Measurements from ENCODE around the gene SYNDIG1. TPM values are rescaled to one million over a fixed set of nuclear protein-coding genes. Genes with fewer than 3 reads are reported as not detected.

Gene SYNDIG1
- polyA plus RNA-seq, 2 donors = 0.01 TPM; not detected in 1

DNA sequence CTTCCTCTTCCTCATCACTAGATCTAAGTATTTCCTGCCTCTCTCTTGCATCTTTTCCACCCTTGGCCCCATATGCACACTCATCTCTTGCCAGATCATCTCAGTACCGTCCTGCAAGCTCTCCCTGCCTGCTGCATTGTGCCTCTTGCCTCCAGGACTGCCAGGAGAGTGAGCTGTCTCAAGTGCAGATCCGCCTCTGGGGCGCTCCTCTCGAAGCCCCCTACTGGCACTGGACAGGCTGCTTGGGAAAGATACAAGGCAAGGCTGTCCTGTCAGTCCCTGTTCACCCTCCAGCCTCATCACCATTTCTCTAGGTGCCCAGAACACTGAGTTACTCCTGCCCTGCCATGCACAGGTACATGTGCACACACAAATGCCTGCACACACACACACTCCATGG is 10.2 kb downstream of the SYNDIG1 start:
- no peak overlapping the region for H3K4me3 ChIP-seq (ENCODE audit: low read depth in 1 of 2, low read length in 2 of 2)
- no peaks in the 10 kb centered on the region for H3K4me1 ChIP-seq (ENCODE audit: control insufficient read depth in 2 of 2, insufficient read depth in 2 of 2, low read length in 1 of 2)
- H3K36me3 ChIP-seq (ENCODE audit: control insufficient read depth in 2 of 2, insufficient read depth in 2 of 2, low read length in 1 of 2) = no peaks in the 10 kb centered on the region
- no peaks in the 10 kb centered on the region for H3K9me3 ChIP-seq (ENCODE audit: control insufficient read depth in 2 of 2, insufficient read depth in 1 of 2, low read depth in 1 of 2, low read length in 1 of 2)
- H3K27ac ChIP-seq (ENCODE audit: low read depth in 2 of 2, low read length in 1 of 2) = no peak overlapping the region
- 68 to 75% methylated on average over 4 of the region's 4 CpGs for WGBS, 2 donors
- no peaks in the 10 kb centered on the region for H3K27me3 ChIP-seq (ENCODE audit: control insufficient read depth in 1 of 2, insufficient read depth in 2 of 2, low read length in 2 of 2)

DNA sequence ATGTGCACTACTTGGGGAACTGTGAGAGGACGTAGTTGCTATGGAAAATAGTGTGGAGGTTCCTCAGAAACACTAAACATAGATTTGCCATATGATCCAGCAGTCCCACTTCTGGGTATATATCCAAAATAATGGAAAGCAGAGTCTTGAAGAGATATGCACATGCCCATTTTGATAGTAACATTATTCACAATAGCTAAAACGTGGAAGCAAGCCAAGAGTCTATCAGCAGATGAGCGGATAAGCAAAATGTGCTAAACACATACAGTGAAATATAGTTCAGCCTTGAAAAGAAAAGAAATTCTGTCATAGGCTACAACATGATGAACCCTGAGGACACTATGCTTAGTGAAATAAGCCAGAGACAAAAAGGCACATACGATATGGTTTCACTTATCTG is 11.1 kb downstream of the SYNDIG1 start:
- no peaks in the 10 kb centered on the region for H3K9me3 ChIP-seq (ENCODE audit: control insufficient read depth in 2 of 2, insufficient read depth in 1 of 2, low read depth in 1 of 2, low read length in 1 of 2)
- no peak overlapping the region for H3K27ac ChIP-seq (ENCODE audit: low read depth in 2 of 2, low read length in 1 of 2)
- no peaks in the 10 kb centered on the region for H3K36me3 ChIP-seq (ENCODE audit: control insufficient read depth in 2 of 2, insufficient read depth in 2 of 2, low read length in 1 of 2)
- no peaks in the 10 kb centered on the region for H3K4me1 ChIP-seq (ENCODE audit: control insufficient read depth in 2 of 2, insufficient read depth in 2 of 2, low read length in 1 of 2)
- WGBS, 2 donors = 77 to 79% methylated on average over 4 of the region's 4 CpGs
- H3K4me3 ChIP-seq (ENCODE audit: low read depth in 1 of 2, low read length in 2 of 2) = no peak overlapping the region
- H3K27me3 ChIP-seq (ENCODE audit: control insufficient read depth in 1 of 2, insufficient read depth in 2 of 2, low read length in 2 of 2) = no peaks in the 10 kb centered on the region

GRCh38 chr20:24481173-24481572 is 11.7 kb downstream of the SYNDIG1 start:
- no peaks in the 10 kb centered on the region for H3K27me3 ChIP-seq (ENCODE audit: control insufficient read depth in 1 of 2, insufficient read depth in 2 of 2, low read length in 2 of 2)
- 81 to 82% methylated on average over 7 of the region's 7 CpGs for WGBS, 2 donors
- H3K36me3 ChIP-seq (ENCODE audit: control insufficient read depth in 2 of 2, insufficient read depth in 2 of 2, low read length in 1 of 2) = no peaks in the 10 kb centered on the region
- no peak overlapping the region for H3K4me3 ChIP-seq (ENCODE audit: low read depth in 1 of 2, low read length in 2 of 2)
- no peaks in the 10 kb centered on the region for H3K9me3 ChIP-seq (ENCODE audit: control insufficient read depth in 2 of 2, insufficient read depth in 1 of 2, low read depth in 1 of 2, low read length in 1 of 2)
- H3K4me1 ChIP-seq (ENCODE audit: control insufficient read depth in 2 of 2, insufficient read depth in 2 of 2, low read length in 1 of 2) = no peaks in the 10 kb centered on the region
- no peak overlapping the region for H3K27ac ChIP-seq (ENCODE audit: low read depth in 2 of 2, low read length in 1 of 2)

DNA sequence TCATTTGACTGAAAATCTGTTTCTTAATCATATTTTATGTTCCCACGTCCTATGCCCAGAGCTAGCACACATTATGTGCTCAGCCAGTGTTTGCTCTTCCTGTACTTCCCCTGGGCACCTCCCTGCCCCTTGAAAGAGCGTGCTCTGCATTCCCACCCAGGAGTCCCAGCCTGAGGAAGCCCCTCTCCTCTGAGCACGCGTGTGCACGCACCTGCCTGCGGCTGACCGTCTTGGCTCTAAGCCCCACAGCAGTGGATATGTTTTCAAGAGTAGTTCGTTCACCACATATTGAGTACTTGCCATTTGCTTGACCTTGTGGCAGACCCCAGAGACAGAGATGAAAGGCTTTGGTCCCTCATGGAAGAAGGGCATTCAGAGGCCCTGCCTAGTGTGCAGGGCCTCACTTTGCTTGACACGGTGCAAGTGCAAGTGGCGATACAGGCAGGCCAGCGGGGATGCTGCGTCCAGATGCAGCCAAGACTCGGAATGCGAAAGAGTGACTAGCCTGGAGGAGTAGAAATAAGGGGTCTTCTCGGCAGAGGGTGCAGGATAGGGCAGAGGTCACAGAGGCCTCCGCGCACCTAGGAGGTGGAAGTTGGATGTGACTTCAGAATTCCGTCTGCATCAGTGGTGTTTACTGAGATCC is 14.1 kb downstream of the SYNDIG1 start:
- Histone ChIP-seq H3K9me3 (ENCODE audit: control insufficient read depth in 2 of 2, insufficient read depth in 1 of 2, low read depth in 1 of 2, low read length in 1 of 2) (no peaks in the 10 kb centered on the region), H3K4me3 (ENCODE audit: low read depth in 1 of 2, low read length in 2 of 2) (no peak overlapping the region), H3K4me1 (ENCODE audit: control insufficient read depth in 2 of 2, insufficient read depth in 2 of 2, low read length in 1 of 2) (no peaks in the 10 kb centered on the region), H3K36me3 (ENCODE audit: control insufficient read depth in 2 of 2, insufficient read depth in 2 of 2, low read length in 1 of 2) (no peaks in the 10 kb centered on the region), H3K27me3 (ENCODE audit: control insufficient read depth in 1 of 2, insufficient read depth in 2 of 2, low read length in 2 of 2) (no peaks in the 10 kb centered on the region), H3K27ac (ENCODE audit: low read depth in 2 of 2, low read length in 1 of 2) (no peak overlapping the region)
- 83 to 85% methylated on average over 18 of the region's 18 CpGs for WGBS, 2 donors

DNA sequence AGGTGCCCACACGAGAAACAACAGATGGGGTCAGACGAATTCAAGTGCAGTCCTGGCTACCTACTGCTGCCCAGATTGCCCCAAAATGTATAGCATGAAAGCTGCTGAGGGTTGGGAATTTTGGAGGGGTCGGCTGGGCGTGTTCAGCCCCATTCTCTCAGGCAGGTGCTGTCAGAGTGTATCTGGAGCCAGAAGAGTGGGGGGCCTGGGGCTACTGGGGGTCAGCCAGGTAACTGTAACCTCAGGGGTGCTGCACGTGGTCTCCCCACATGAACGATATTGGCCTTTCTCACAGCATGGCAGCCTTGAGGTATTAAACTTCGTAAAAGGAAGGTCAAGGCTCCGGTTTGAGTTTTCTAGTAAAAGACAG is 14.6 kb downstream of the SYNDIG1 start:
- Histone ChIP-seq H3K9me3 (ENCODE audit: control insufficient read depth in 2 of 2, insufficient read depth in 1 of 2, low read depth in 1 of 2, low read length in 1 of 2) (no peaks in the 10 kb centered on the region), H3K36me3 (ENCODE audit: control insufficient read depth in 2 of 2, insufficient read depth in 2 of 2, low read length in 1 of 2) (no peaks in the 10 kb centered on the region), H3K4me3 (ENCODE audit: low read depth in 1 of 2, low read length in 2 of 2) (no peak overlapping the region), H3K27ac (ENCODE audit: low read depth in 2 of 2, low read length in 1 of 2) (no peak overlapping the region), H3K27me3 (ENCODE audit: control insufficient read depth in 1 of 2, insufficient read depth in 2 of 2, low read length in 2 of 2) (no peaks in the 10 kb centered on the region), H3K4me1 (ENCODE audit: control insufficient read depth in 2 of 2, insufficient read depth in 2 of 2, low read length in 1 of 2) (no peaks in the 10 kb centered on the region)
- 75 to 76% methylated on average over 8 of the region's 8 CpGs for WGBS, 2 donors

DNA sequence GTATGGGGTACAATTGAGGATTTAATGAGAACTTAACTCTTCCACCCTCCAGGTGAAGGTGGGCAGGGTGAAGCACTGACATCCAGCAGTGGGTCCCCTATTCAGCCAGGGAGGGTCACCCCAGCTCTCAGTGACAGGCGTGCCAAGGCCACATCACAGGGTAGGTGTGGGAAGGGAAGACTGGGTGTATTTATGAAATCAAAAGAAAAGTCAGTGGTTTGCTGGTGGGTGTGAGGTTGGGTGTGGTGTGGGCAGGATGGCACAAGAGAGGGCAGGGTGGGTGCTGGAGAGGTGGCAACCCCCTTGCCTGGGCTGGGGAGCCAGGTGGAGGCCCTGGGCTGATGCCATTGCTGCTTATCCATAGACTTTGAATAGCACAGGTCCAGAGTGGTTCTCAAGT is 16.6 kb downstream of the SYNDIG1 start:
- 78 to 94% methylated on average over 1 of the region's 1 CpG for WGBS, 2 donors
- Histone ChIP-seq H3K4me1 (ENCODE audit: control insufficient read depth in 2 of 2, insufficient read depth in 2 of 2, low read length in 1 of 2) (no peaks in the 10 kb centered on the region), H3K4me3 (ENCODE audit: low read depth in 1 of 2, low read length in 2 of 2) (no peak overlapping the region), H3K9me3 (ENCODE audit: control insufficient read depth in 2 of 2, insufficient read depth in 1 of 2, low read depth in 1 of 2, low read length in 1 of 2) (no peaks in the 10 kb centered on the region), H3K36me3 (ENCODE audit: control insufficient read depth in 2 of 2, insufficient read depth in 2 of 2, low read length in 1 of 2) (no peaks in the 10 kb centered on the region), H3K27me3 (ENCODE audit: control insufficient read depth in 1 of 2, insufficient read depth in 2 of 2, low read length in 2 of 2) (no peaks in the 10 kb centered on the region), H3K27ac (ENCODE audit: low read depth in 2 of 2, low read length in 1 of 2) (no peak overlapping the region)

DNA sequence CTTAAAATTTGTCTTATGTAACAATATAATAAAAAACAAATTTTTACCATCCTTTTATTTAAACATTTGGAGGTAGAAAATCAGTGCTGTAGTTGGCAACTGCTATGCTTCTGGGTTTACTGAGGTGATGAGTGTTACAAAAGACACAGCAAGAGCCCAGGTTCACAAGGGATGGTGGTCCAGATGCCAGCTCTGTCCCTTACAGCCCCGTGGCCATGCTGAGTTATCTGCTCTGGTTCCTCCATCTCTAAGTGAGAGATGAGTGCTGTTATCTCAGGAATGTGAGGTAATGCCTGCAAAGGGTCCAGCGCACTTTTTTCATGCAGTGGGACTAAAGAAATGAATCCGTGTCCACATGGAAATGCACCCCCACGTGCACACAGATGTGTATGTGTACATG is 17.8 kb downstream of the SYNDIG1 start:
- H3K9me3 ChIP-seq (ENCODE audit: control insufficient read depth in 2 of 2, insufficient read depth in 1 of 2, low read depth in 1 of 2, low read length in 1 of 2) = no peaks in the 10 kb centered on the region
- no peak overlapping the region for H3K4me3 ChIP-seq (ENCODE audit: low read depth in 1 of 2, low read length in 2 of 2)
- no peak overlapping the region for H3K27ac ChIP-seq (ENCODE audit: low read depth in 2 of 2, low read length in 1 of 2)
- H3K27me3 ChIP-seq (ENCODE audit: control insufficient read depth in 1 of 2, insufficient read depth in 2 of 2, low read length in 2 of 2) = no peaks in the 10 kb centered on the region
- no peaks in the 10 kb centered on the region for H3K4me1 ChIP-seq (ENCODE audit: control insufficient read depth in 2 of 2, insufficient read depth in 2 of 2, low read length in 1 of 2)
- no peaks in the 10 kb centered on the region for H3K36me3 ChIP-seq (ENCODE audit: control insufficient read depth in 2 of 2, insufficient read depth in 2 of 2, low read length in 1 of 2)
- 71 to 73% methylated on average over 4 of the region's 4 CpGs for WGBS, 2 donors

DNA sequence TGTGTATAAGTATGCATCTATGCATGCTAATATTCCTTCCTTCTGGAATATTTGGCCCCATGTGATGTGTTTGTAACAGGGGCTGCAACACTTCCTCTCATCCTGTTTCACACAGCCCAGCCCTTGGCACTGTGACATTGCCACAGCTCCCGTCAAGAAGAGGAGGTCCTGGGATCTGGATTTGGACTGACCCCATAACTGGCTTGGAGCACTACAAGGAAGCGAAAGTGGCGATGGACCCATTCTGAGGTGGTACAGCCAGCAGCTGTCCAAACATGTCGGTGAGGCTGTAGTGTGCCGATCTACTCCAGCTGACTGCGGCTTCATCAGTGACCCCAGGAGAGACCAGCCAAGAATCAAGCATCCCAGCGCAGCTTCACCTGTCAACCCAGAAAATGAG is 18.2 kb downstream of the SYNDIG1 start:
- Histone ChIP-seq H3K36me3 (ENCODE audit: control insufficient read depth in 2 of 2, insufficient read depth in 2 of 2, low read length in 1 of 2) (no peaks in the 10 kb centered on the region), H3K27me3 (ENCODE audit: control insufficient read depth in 1 of 2, insufficient read depth in 2 of 2, low read length in 2 of 2) (no peaks in the 10 kb centered on the region), H3K4me3 (ENCODE audit: low read depth in 1 of 2, low read length in 2 of 2) (no peak overlapping the region), H3K9me3 (ENCODE audit: control insufficient read depth in 2 of 2, insufficient read depth in 1 of 2, low read depth in 1 of 2, low read length in 1 of 2) (no peaks in the 10 kb centered on the region), H3K4me1 (ENCODE audit: control insufficient read depth in 2 of 2, insufficient read depth in 2 of 2, low read length in 1 of 2) (no peaks in the 10 kb centered on the region), H3K27ac (ENCODE audit: low read depth in 2 of 2, low read length in 1 of 2) (no peak overlapping the region)
- 81 to 86% methylated on average over 7 of the region's 7 CpGs for WGBS, 2 donors

GRCh38 chr20:24488064-24488799 is 18.8 kb downstream of the SYNDIG1 start:
- H3K4me1 ChIP-seq (ENCODE audit: control insufficient read depth in 2 of 2, insufficient read depth in 2 of 2, low read length in 1 of 2) = no peaks in the 10 kb centered on the region
- 55 to 59% methylated on average over 11 of the region's 11 CpGs for WGBS, 2 donors

GRCh38 chr20:24488800-24489175 is 19.4 kb downstream of the SYNDIG1 start:
- H3K4me1 ChIP-seq (ENCODE audit: control insufficient read depth in 2 of 2, insufficient read depth in 2 of 2, low read length in 1 of 2) = no peaks in the 10 kb centered on the region
- no peaks in the 10 kb centered on the region for H3K27me3 ChIP-seq (ENCODE audit: control insufficient read depth in 1 of 2, insufficient read depth in 2 of 2, low read length in 2 of 2)
- no peak overlapping the region for H3K27ac ChIP-seq (ENCODE audit: low read depth in 2 of 2, low read length in 1 of 2)
- H3K36me3 ChIP-seq (ENCODE audit: control insufficient read depth in 2 of 2, insufficient read depth in 2 of 2, low read length in 1 of 2) = no peaks in the 10 kb centered on the region
- 82 to 90% methylated on average over 6 of the region's 6 CpGs for WGBS, 2 donors
- H3K4me3 ChIP-seq (ENCODE audit: low read depth in 1 of 2, low read length in 2 of 2) = no peak overlapping the region
- no peaks in the 10 kb centered on the region for H3K9me3 ChIP-seq (ENCODE audit: control insufficient read depth in 2 of 2, insufficient read depth in 1 of 2, low read depth in 1 of 2, low read length in 1 of 2)

More at GRCh38 chr20:24488064-24488799, 18.8 kb downstream of the SYNDIG1 start:
- H3K9me3 ChIP-seq (ENCODE audit: control insufficient read depth in 2 of 2, insufficient read depth in 1 of 2, low read depth in 1 of 2, low read length in 1 of 2) = no peaks in the 10 kb centered on the region
- no peak overlapping the region for H3K27ac ChIP-seq (ENCODE audit: low read depth in 2 of 2, low read length in 1 of 2)
- H3K27me3 ChIP-seq (ENCODE audit: control insufficient read depth in 1 of 2, insufficient read depth in 2 of 2, low read length in 2 of 2) = no peaks in the 10 kb centered on the region
- H3K36me3 ChIP-seq (ENCODE audit: control insufficient read depth in 2 of 2, insufficient read depth in 2 of 2, low read length in 1 of 2) = no peaks in the 10 kb centered on the region
- H3K4me3 ChIP-seq (ENCODE audit: low read depth in 1 of 2, low read length in 2 of 2) = no peak overlapping the region

Measured in esophagus (tissue), 2 donors.